Kidney capillary endothelial cell (primary cell): Measurements from ENCODE around the gene TMEM37.

Experiments used
- DNase-seq: peaks from one replicate; pipeline ENCODE4 v3.0.0-alpha.2; 2018; ENCODE audit warnings: low spot score

Gene TMEM37

GRCh38 chr2:119433636-119434327, 2.1 kb downstream of the TMEM37 start:
- no peak for DNase-seq

GRCh38 chr2:119434664-119435063, 3.0 kb downstream of the TMEM37 start:
- no peak for DNase-seq

- DNase-seq = no peak
Observed at GRCh38 chr2:119435081-119435952, 3.7 kb downstream of the TMEM37 start.

GRCh38 chr2:119435953-119436297, 4.3 kb downstream of the TMEM37 start:
- DNase-seq = no peak

GRCh38 chr2:119436993-119437772, 5.5 kb downstream of the TMEM37 start:
- no peak for DNase-seq

- no peak for DNase-seq
Observed at GRCh38 chr2:119438128-119438656, 6.5 kb downstream of the TMEM37 start.

- no peak for DNase-seq
Observed at GRCh38 chr2:119438726-119439284, 7.2 kb downstream of the TMEM37 start.

- DNase-seq = no peak
Observed at GRCh38 chr2:119439574-119440500, 8.2 kb downstream of the TMEM37 start.

- DNase-seq = no peak
Observed at GRCh38 chr2:119440501-119440870, 8.8 kb downstream of the TMEM37 start.

- DNase-seq = no peak
Observed at GRCh38 chr2:119440873-119441272, 9.2 kb downstream of the TMEM37 start.

GRCh38 chr2:119441376-119442225, 9.9 kb downstream of the TMEM37 start:
- no peak for DNase-seq

GRCh38 chr2:119442226-119442619, 10.6 kb downstream of the TMEM37 start:
- no peak for DNase-seq

- no peak for DNase-seq
Observed at GRCh38 chr2:119442850-119443249, 11.2 kb downstream of the TMEM37 start.

- no peak for DNase-seq
Observed at GRCh38 chr2:119446037-119446436, 14.4 kb downstream of the TMEM37 start.

- DNase-seq = no peak
Observed at GRCh38 chr2:119448427-119449141, 16.9 kb downstream of the TMEM37 start.

- DNase-seq = no peak
Observed at GRCh38 chr2:119449521-119449920, 17.9 kb downstream of the TMEM37 start.

GRCh38 chr2:119451336-119452050, 19.8 kb downstream of the TMEM37 start:
- no peak for DNase-seq

GRCh38 chr2:119453972-119454593, 22.4 kb downstream of the TMEM37 start:
- no peak for DNase-seq
